ENCODE results near the gene HID1.

Gene HID1

DNA sequence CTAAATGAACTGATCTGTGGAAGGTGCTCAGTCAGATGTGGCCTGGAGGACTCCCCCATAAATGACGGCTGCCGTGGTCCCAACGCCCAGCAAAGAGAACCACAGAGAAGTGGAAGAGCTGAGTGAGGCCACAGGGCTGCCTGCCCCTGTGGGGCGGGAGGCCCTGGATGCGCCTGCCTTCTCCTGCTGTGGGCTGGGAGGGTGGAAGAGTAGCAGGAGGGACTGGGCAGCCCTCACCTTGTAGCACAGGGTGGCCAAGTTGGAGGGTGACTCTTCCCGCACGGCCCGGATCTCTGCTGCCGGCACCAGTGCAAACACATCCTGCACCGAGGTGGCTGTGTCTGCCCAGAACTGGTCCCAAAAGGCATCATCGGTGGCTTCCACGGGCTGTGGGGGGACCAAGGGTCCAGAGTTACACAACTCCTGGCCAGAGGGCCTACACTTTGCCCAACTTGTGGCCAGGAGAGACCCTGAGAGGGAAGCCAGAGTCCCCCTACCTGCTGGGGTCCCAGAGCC, 8.3 kb downstream of the HID1 start:
- peaks cover 7% of the 10 kb centered on the region for H3K4me1 Mint-ChIP-seq (ENCODE audit: low read depth)
- no peak overlapping the region for H3K27ac Mint-ChIP-seq
- H3K9me3 Mint-ChIP-seq (ENCODE audit: low read depth) = no peaks in the 10 kb centered on the region
- H3K27me3 Mint-ChIP-seq = no peaks in the 10 kb centered on the region
- H3K4me3 Mint-ChIP-seq = no peak overlapping the region
- no peaks in the 10 kb centered on the region for H3K36me3 Mint-ChIP-seq

DNA sequence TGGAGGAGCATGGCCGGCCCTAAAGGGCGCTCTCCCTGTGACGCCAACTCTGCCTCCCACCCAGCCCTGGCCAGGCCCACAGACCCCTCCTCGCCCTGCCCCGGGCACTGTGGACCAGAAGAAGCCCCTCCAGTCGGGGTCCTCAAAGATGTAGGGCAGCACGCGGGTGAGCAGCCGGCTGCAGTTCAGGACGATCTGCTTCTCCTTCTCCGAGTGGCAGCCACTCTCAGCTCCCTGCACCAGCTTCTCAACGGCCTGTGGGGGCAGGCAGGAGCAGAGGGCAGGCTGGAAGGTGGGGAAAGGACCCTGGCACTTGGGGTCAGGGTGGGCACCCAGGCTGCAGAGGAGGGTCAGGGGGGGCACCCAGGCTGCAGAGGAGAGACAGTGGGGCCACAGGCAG, 8.9 kb downstream of the HID1 start:
- Mint-ChIP-seq H3K27ac (no peak overlapping the region), H3K36me3 (no peaks in the 10 kb centered on the region), H3K4me1 (ENCODE audit: low read depth) (peaks cover 7% of the 10 kb centered on the region), H3K4me3 (no peak overlapping the region), H3K9me3 (ENCODE audit: low read depth) (no peaks in the 10 kb centered on the region), H3K27me3 (no peaks in the 10 kb centered on the region)

DNA sequence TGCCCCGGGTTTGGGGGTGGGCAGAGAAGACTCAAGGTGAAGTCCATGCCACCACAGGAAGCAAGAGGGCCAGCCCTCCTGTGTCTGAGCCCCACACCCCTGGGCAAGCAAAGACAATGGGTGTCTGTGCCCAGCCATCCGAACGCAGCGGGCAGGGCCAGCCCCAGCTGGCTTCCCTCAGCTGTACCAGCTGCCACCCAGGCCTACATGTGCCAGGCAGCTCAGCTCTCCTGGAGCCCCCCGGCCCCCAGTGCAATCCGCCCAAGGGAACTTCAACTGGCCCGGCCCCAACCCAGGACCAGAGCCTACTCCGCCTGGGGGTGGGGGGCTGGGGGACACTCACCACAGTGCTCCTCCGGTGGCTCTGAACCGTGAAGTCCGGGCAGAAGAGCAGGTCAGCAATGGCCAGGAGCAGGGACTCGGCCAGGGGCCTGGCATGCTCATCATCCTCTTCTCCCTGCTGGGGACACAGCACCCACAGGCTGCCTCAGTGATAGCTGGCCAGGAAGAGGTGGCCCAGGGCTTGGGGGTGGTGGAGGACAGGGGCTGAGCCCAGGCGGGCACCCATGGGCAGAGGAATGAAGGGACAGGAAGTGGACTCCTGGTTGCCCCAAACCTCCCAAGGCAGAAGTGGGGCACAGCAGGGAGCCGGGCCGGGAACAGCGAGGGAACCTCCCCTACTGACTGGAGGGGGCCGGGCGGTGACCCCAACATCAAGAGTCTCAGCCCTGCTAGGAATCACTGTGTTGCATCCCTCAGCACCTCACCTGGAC, 9.8 kb downstream of the HID1 start:
- H3K27me3 Mint-ChIP-seq = no peaks in the 10 kb centered on the region
- H3K27ac Mint-ChIP-seq = no peak overlapping the region
- H3K9me3 Mint-ChIP-seq (ENCODE audit: low read depth) = no peaks in the 10 kb centered on the region
- H3K4me3 Mint-ChIP-seq = no peak overlapping the region
- no peaks in the 10 kb centered on the region for H3K36me3 Mint-ChIP-seq
- peaks cover 7% of the 10 kb centered on the region for H3K4me1 Mint-ChIP-seq (ENCODE audit: low read depth)

DNA sequence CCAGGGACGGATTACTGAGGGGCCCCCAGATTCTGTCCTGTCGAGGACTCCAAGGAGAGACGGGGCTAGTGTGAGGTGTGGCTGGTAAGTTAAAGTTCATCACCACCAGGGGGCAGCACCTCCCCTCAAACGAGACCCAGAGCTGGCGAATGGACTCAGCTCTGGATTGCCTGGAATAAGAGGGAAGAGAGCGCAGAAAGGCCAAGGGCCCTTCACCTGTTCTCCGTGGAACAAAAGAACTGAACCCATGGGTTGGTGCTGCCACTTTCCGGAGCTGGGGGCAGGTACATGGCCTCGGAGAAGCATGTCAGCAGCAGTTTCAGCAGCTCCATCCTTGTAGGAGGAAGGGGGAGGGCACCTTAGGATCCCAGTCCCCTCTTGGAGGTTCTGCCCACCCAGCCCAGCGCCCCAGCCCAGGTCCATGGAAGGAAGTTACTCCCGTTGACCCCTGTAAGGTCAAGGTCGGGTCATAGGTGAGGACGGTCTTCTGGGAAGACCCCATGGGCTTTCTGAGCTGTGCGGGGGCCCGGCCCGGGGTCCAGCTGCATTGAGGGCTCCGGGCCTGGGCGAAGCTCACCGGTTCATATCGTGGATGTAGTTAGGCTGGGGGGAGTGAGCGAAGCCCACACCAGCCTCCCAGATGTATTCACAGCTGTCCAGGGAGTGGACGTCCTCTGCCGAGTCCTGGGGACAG, 10.8 kb downstream of the HID1 start:
- H3K27ac Mint-ChIP-seq = no peak overlapping the region
- H3K4me3 Mint-ChIP-seq = no peak overlapping the region
- H3K9me3 Mint-ChIP-seq (ENCODE audit: low read depth) = no peaks in the 10 kb centered on the region
- no peaks in the 10 kb centered on the region for H3K36me3 Mint-ChIP-seq
- H3K4me1 Mint-ChIP-seq (ENCODE audit: low read depth) = peaks cover 7% of the 10 kb centered on the region
- H3K27me3 Mint-ChIP-seq = no peaks in the 10 kb centered on the region

- H3K27me3 Mint-ChIP-seq = no peaks in the 10 kb centered on the region
- no peak overlapping the region for H3K4me3 Mint-ChIP-seq
- no peaks in the 10 kb centered on the region for H3K36me3 Mint-ChIP-seq
- peaks cover 7% of the 10 kb centered on the region for H3K4me1 Mint-ChIP-seq (ENCODE audit: low read depth)
- no peaks in the 10 kb centered on the region for H3K9me3 Mint-ChIP-seq (ENCODE audit: low read depth)
- peak overlapping the region; percentile 41 for H3K27ac Mint-ChIP-seq
Observed at GRCh38 chr17:74960570-74961342, 11.8 kb downstream of the HID1 start.

DNA sequence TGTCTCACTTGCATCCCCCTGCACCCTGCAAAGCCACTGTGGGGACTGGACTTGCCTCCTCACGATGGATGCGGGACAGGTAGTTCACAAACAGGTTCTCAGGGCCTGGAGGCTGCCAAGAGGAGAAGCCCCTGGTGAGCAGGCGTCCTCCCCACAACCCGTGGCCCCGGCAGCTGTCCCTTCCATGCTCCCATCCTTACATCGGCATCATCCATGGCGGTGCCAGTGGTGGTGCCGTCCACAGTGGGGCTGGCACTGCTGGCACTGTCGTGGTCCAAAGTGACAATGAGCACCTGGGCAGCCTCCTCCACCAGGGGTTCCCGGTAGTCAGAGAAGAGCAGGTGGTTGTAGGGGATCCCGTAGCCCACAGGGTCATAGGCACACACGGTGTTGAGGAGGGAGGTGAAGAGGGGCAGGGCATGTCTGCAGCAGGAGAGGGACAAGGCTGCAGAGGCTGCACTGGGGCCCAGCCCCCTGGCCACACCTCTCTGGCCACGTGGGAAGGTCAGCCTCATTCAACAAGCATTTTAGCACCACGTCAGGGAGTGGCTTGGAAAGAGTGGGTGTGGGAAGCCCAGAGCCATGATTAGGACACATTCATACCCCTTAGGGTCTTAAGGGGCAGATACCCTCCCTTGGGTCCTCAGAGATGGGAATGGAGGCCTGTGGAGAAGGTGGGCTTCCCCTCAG, 12.6 kb downstream of the HID1 start:
- Mint-ChIP-seq H3K9me3 (ENCODE audit: low read depth) (no peaks in the 10 kb centered on the region), H3K27ac (no peak overlapping the region), H3K27me3 (no peaks in the 10 kb centered on the region), H3K36me3 (no peaks in the 10 kb centered on the region), H3K4me3 (no peak overlapping the region), H3K4me1 (ENCODE audit: low read depth) (peaks cover 7% of the 10 kb centered on the region)

GRCh38 chr17:74957935-74958740, 14.4 kb downstream of the HID1 start:
- peaks cover 4% of the 10 kb centered on the region for H3K36me3 Mint-ChIP-seq
- no peak overlapping the region for H3K27ac Mint-ChIP-seq
- H3K4me3 Mint-ChIP-seq = no peak overlapping the region
- H3K27me3 Mint-ChIP-seq = no peaks in the 10 kb centered on the region
- H3K4me1 Mint-ChIP-seq (ENCODE audit: low read depth) = peaks cover 7% of the 10 kb centered on the region
- H3K9me3 Mint-ChIP-seq (ENCODE audit: low read depth) = no peaks in the 10 kb centered on the region

- H3K4me1 Mint-ChIP-seq (ENCODE audit: low read depth) = peaks cover 4% of the 10 kb centered on the region
- peaks cover 4% of the 10 kb centered on the region for H3K36me3 Mint-ChIP-seq
- H3K4me3 Mint-ChIP-seq = no peak overlapping the region
- H3K27ac Mint-ChIP-seq = no peak overlapping the region
- H3K9me3 Mint-ChIP-seq (ENCODE audit: low read depth) = no peaks in the 10 kb centered on the region
- H3K27me3 Mint-ChIP-seq = no peaks in the 10 kb centered on the region
Observed at GRCh38 chr17:74956093-74956492, 16.5 kb downstream of the HID1 start.

- Mint-ChIP-seq H3K4me3 (no peak overlapping the region), H3K27ac (no peak overlapping the region), H3K27me3 (no peaks in the 10 kb centered on the region), H3K4me1 (ENCODE audit: low read depth) (no peaks in the 10 kb centered on the region), H3K36me3 (peaks cover 4% of the 10 kb centered on the region), H3K9me3 (ENCODE audit: low read depth) (no peaks in the 10 kb centered on the region)
Observed at GRCh38 chr17:74954665-74955421, 17.7 kb downstream of the HID1 start.

DNA sequence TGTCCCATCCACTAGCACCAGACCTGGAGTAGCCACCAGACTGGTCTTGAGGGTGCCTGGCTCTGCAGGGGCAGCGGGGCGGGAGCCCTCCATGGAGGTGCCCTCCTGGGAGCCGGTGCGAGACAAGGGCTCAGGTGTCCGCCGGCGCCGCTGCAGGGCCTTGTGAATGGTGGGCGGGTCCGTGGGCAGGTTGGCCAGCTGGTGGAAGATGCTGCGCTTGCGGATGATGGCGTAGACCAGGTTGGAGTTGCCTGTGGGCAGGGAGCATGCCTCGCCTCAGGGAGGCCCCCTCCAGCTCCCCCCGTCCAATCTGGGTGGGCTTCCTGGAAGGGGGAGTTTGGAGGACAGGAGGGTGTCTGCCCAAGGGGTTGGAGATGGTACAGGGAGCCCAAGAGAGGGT, 18.4 kb downstream of the HID1 start:
- H3K27ac Mint-ChIP-seq = no peak overlapping the region
- H3K27me3 Mint-ChIP-seq = no peaks in the 10 kb centered on the region

DNA sequence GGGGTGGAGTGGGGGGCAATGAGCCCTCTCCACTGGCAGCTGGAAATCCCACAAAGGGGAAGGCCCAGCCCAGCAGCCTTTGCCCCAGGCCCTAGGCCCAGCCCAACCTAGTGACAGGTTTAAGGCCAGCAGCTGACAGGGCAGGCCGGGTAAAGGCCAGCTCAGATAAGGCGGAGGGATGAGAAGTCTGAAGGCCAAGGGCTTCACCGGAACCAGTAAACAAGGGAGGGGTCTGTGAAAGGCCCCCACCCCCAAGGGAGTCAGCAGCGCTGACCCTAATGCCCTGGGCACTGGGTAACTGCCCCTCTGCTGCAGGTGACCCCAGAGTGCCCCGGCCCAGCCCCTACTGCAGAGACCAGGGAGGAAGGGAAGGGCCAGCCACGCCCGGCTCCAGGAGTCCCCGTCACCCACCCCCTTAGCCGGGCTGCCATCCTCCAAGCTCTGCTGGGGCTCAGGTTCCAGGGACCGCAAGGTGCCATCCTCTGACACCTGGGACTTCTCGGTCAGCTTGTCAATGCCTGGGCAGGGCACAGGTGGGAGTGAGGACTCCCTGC, 19.3 kb downstream of the HID1 start:
- Mint-ChIP-seq H3K9me3 (ENCODE audit: low read depth) (no peaks in the 10 kb centered on the region), H3K4me3 (no peak overlapping the region), H3K36me3 (peaks cover 4% of the 10 kb centered on the region), H3K27me3 (no peaks in the 10 kb centered on the region), H3K4me1 (ENCODE audit: low read depth) (no peaks in the 10 kb centered on the region), H3K27ac (no peak overlapping the region)

More for the DNA sequence above, 18.4 kb downstream of the HID1 start:
- Mint-ChIP-seq H3K9me3 (ENCODE audit: low read depth) (no peaks in the 10 kb centered on the region), H3K4me3 (no peak overlapping the region), H3K36me3 (peaks cover 4% of the 10 kb centered on the region), H3K4me1 (ENCODE audit: low read depth) (no peaks in the 10 kb centered on the region)

- Mint-ChIP-seq H3K4me1 (ENCODE audit: low read depth) (no peaks in the 10 kb centered on the region), H3K27me3 (no peaks in the 10 kb centered on the region), H3K9me3 (ENCODE audit: low read depth) (no peaks in the 10 kb centered on the region), H3K27ac (no peak overlapping the region), H3K4me3 (no peak overlapping the region), H3K36me3 (peaks cover 4% of the 10 kb centered on the region)
Observed at GRCh38 chr17:74952431-74953133, 20.0 kb downstream of the HID1 start.

Measured in activated naive CD8-positive, alpha-beta T cell (primary cell).